Testis (tissue), 2 donors: ENCODE results near the gene PROC.

Experiments
- POLR2A ChIP-seq: fragments of 450-650 bp; IDR thresholded peaks from one replicate; pipeline ENCODE4 v1.6.1; 2017; ENCODE audit warnings: antibody characterized with exemption, mild to moderate bottlenecking, moderate library complexity
- TF ChIP-seq, protein P1 (sequence below), 3 experiments: fragments of 450-650 bp in 2 of 3; fragments of 200-600 bp in 1 of 3; sonication (generic) in 1 of 3; IDR thresholded peaks; one replicate each; pipeline ENCODE4 v1.5.1; 2016 to 2019; ENCODE audit warnings: antibody characterized with exemption in 3 of 3, mild to moderate bottlenecking in 2 of 3, moderate library complexity in 1 of 3

- TF ChIP-seq, protein P1, sequence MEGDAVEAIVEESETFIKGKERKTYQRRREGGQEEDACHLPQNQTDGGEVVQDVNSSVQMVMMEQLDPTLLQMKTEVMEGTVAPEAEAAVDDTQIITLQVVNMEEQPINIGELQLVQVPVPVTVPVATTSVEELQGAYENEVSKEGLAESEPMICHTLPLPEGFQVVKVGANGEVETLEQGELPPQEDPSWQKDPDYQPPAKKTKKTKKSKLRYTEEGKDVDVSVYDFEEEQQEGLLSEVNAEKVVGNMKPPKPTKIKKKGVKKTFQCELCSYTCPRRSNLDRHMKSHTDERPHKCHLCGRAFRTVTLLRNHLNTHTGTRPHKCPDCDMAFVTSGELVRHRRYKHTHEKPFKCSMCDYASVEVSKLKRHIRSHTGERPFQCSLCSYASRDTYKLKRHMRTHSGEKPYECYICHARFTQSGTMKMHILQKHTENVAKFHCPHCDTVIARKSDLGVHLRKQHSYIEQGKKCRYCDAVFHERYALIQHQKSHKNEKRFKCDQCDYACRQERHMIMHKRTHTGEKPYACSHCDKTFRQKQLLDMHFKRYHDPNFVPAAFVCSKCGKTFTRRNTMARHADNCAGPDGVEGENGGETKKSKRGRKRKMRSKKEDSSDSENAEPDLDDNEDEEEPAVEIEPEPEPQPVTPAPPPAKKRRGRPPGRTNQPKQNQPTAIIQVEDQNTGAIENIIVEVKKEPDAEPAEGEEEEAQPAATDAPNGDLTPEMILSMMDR (IDR thresholded peaks at IDR 0.05): no peak
- TF ChIP-seq POLR2A: no peak
These were observed 10.5 kb downstream of the PROC start for GRCh38 chr2:127428815-127429109.
